CD4-positive, alpha-beta T cell treated with Interleukin-4 for 4 hours (primary cell): ENCODE measurements around the gene CHRNB2.
A peak's percentile ranks its signal among the peaks of the same experiment; 100 is the strongest.

Experiments used
- DNase-seq: peaks from one replicate; pipeline ENCODE4 v3.0.0-alpha.2; 2020

Gene CHRNB2

GRCh38 chr1:154553056-154554030 is 14.2 kb upstream of the CHRNB2 start:
- DNase-seq: no peak

- no peak for DNase-seq
Measured at GRCh38 chr1:154556422-154556821, 11.2 kb upstream of the CHRNB2 start.

- DNase-seq: no peak
Measured at GRCh38 chr1:154557248-154557938, 10.2 kb upstream of the CHRNB2 start.

- no peak for DNase-seq
Measured at GRCh38 chr1:154557939-154558719, 9.4 kb upstream of the CHRNB2 start, which contains the start of gene UBE2Q1. TSS of gene UBE2Q1 (minus strand) at chr1:154558662. CDS start at chr1:154558553, 109 bp downstream.

- peak; percentile 100 for DNase-seq
Measured at GRCh38 chr1:154558720-154559465, 8.7 kb upstream of the CHRNB2 start.

GRCh38 chr1:154559466-154560044 is 8.0 kb upstream of the CHRNB2 start:
- DNase-seq: peak; percentile 82

GRCh38 chr1:154565876-154566275 is 1.7 kb upstream of the CHRNB2 start:
- no peak for DNase-seq

GRCh38 chr1:154568157-154568815 is 708 bp downstream of the CHRNB2 start:
- DNase-seq: no peak

- no peak for DNase-seq
Measured at GRCh38 chr1:154571244-154571963, 3.8 kb downstream of the CHRNB2 start.

- DNase-seq: no peak
Measured at GRCh38 chr1:154571964-154572288, 4.3 kb downstream of the CHRNB2 start.

- DNase-seq: no peak
Measured at GRCh38 chr1:154572468-154573167, 5.0 kb downstream of the CHRNB2 start.

- DNase-seq: no peak
Measured at GRCh38 chr1:154573168-154573510, 5.6 kb downstream of the CHRNB2 start.

- no peak for DNase-seq
Measured at GRCh38 chr1:154574716-154575115, 7.1 kb downstream of the CHRNB2 start.

- no peak for DNase-seq
Measured at GRCh38 chr1:154575147-154575927, 7.8 kb downstream of the CHRNB2 start.

GRCh38 chr1:154575951-154576566 is 8.5 kb downstream of the CHRNB2 start:
- DNase-seq: no peak

- no peak for DNase-seq
Measured at GRCh38 chr1:154577346-154578057, 9.9 kb downstream of the CHRNB2 start.

GRCh38 chr1:154578058-154578418 is 10.5 kb downstream of the CHRNB2 start:
- no peak for DNase-seq

- no peak for DNase-seq
Measured at GRCh38 chr1:154579374-154579773, 11.8 kb downstream of the CHRNB2 start.
